ENCODE measurements around the gene FADS1.

DNA sequence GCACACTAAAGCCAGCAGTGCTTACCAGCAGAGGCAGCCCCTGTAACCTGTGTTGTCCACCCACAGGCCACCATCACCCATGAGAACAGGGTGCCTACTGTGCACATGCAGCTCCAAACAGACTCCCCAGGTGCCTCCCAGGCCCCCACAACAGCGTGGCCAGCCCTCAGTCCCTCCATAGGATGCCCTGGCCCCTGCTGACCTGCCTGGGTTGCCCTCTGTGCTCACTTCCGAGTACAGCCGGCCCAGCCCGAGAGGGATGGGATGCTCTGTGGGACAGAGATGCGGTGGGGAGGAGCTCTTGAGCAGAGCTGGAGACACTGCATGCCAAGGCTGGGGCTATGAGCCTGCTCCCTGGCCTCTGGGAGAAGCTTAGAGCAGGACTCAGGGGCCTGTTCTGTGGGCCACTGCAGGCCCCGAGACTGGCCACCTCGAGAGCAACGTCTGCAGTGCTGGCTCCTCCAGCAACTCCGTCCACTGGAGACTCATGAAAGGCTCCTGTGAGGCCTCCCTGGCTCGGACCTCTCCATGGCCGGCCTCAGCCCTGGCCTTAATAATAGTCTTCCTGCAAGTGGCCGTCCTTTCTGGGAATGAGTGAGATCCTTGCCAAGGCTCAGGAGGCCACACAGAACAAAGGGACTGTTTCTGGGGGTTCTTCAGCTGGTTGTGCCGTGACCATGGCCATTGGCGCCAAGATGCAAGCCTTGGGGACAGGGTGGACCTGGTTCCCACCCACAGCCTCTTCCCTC, 38.3 kb upstream of the FADS1 start:
- TF ChIP-seq, protein P1, sequence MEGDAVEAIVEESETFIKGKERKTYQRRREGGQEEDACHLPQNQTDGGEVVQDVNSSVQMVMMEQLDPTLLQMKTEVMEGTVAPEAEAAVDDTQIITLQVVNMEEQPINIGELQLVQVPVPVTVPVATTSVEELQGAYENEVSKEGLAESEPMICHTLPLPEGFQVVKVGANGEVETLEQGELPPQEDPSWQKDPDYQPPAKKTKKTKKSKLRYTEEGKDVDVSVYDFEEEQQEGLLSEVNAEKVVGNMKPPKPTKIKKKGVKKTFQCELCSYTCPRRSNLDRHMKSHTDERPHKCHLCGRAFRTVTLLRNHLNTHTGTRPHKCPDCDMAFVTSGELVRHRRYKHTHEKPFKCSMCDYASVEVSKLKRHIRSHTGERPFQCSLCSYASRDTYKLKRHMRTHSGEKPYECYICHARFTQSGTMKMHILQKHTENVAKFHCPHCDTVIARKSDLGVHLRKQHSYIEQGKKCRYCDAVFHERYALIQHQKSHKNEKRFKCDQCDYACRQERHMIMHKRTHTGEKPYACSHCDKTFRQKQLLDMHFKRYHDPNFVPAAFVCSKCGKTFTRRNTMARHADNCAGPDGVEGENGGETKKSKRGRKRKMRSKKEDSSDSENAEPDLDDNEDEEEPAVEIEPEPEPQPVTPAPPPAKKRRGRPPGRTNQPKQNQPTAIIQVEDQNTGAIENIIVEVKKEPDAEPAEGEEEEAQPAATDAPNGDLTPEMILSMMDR (IDR thresholded peaks at IDR 0.05) = no peak
- TF ChIP-seq POLR2A (IDR thresholded peaks at IDR 0.05) = no peak
